Measurements from ENCODE around the gene METTL1. TPM values are rescaled to one million over a fixed set of nuclear protein-coding genes. Genes with fewer than 3 reads are reported as not detected.

METTL1 gene
- total and polyA plus RNA-seq, 4 donors, result 2.8 to 11.2 (median 7.1) TPM

DNA sequence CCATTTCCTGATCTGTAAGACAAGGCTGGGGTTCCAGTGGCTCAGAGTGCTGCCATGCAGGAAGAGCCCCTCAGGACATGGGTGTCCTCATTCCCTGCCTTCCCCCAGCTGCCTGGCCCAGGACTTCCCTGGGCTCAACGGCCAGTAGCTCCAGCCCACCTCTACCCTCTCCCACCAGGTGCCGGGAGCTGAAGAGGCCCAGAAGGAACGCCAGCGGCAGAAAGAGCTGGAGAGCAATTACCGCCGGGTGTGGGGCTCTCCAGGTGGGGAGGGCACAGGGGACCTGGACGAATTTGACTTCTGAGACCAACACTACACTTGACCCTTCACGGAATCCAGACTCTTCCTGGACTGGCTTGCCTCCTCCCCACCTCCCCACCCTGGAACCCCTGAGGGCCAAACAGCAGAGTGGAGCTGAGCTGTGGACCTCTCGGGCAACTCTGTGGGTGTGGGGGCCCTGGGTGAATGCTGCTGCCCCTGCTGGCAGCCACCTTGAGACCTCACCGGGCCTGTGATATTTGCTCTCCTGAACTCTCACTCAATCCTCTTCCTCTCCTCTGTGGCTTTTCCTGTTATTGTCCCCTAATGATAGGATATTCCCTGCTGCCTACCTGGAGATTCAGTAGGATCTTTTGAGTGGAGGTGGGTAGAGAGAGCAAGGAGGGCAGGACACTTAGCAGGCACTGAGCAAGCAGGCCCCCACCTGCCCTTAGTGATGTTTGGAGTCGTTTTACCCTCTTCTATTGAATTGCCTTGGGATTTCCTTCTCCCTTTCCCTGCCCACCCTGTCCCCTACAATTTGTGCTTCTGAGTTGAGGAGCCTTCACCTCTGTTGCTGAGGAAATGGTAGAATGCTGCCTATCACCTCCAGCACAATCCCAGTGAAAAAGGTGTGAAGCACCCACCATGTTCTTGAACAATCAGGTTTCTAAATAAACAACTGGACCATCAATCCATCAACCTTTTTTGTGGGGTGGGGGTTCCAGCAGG, 51.0 kb downstream of the METTL1 start:
- 92% methylated on average over 11 of the region's 11 CpGs for WGBS

More for the DNA sequence above, 51.0 kb downstream of the METTL1 start:
- Histone ChIP-seq H3K27me3 (ENCODE audit: control insufficient read depth in 4 of 4, insufficient read depth in 4 of 4, low read length in 3 of 4) (no peaks in the 10 kb centered on the region), H3K27ac (ENCODE audit: low read depth in 1 of 2, low read length in 2 of 2) (no peak overlapping the region), H3K4me1 (ENCODE audit: control insufficient read depth in 4 of 4, insufficient read depth in 4 of 4, low read length in 3 of 4) (peaks cover 0 to 2% (median under 1%) of the 10 kb centered on the region in 4 donors), H3K4me3 (ENCODE audit: low read depth in 1 of 3, low read length in 3 of 3) (no peak overlapping the region), H3K36me3 (ENCODE audit: control insufficient read depth in 4 of 4, insufficient read depth in 3 of 4, low read depth in 1 of 4, low read length in 3 of 4) (peaks cover 12 to 56% (median 49%) of the 10 kb centered on the region in 4 donors), H3K9me3 (ENCODE audit: control insufficient read depth in 4 of 4, low read length in 3 of 4) (no peaks in the 10 kb centered on the region), H3K9ac (ENCODE audit: low read depth in 1 of 2, low read length in 2 of 2) (no peak overlapping the region)
- TF ChIP-seq EGR1 (IDR thresholded peaks at IDR 0.05; ENCODE audit: low read depth in 2 of 2), result no peak
- no peak for TF ChIP-seq REST (IDR thresholded peaks at IDR 0.05)
- no peak for TF ChIP-seq MAX (IDR thresholded peaks at IDR 0.05)
- TF ChIP-seq HNF4A (conservative IDR thresholded peaks at IDR 0.05), result no peak
- no peak for TF ChIP-seq JUND (IDR thresholded peaks at IDR 0.05)
- no peak for TF ChIP-seq RAD21 (IDR thresholded peaks at IDR 0.05)
- no peak for TF ChIP-seq RXRA (IDR thresholded peaks at IDR 0.05)
- no peak for TF ChIP-seq GABPA (IDR thresholded peaks at IDR 0.05 in 1 of 2, conservative IDR thresholded peaks at IDR 0.05 in 1 of 2)
- no peak for TF ChIP-seq TAF1 (conservative IDR thresholded peaks at IDR 0.05)
- TF ChIP-seq HNF4G (IDR thresholded peaks at IDR 0.05), result no peak
- TF ChIP-seq ATF3 (IDR thresholded peaks at IDR 0.05), result no peak
- no peak for TF ChIP-seq FOXA1 (IDR thresholded peaks at IDR 0.05)
- TF ChIP-seq FOXA2 (IDR thresholded peaks at IDR 0.05), result no peak
- no peak for TF ChIP-seq NR2F2 (IDR thresholded peaks at IDR 0.05)
- no peak for TF ChIP-seq SP1 (IDR thresholded peaks at IDR 0.05)
- TF ChIP-seq YY1 (IDR thresholded peaks at IDR 0.05), result no peak
- TF ChIP-seq, protein P1, sequence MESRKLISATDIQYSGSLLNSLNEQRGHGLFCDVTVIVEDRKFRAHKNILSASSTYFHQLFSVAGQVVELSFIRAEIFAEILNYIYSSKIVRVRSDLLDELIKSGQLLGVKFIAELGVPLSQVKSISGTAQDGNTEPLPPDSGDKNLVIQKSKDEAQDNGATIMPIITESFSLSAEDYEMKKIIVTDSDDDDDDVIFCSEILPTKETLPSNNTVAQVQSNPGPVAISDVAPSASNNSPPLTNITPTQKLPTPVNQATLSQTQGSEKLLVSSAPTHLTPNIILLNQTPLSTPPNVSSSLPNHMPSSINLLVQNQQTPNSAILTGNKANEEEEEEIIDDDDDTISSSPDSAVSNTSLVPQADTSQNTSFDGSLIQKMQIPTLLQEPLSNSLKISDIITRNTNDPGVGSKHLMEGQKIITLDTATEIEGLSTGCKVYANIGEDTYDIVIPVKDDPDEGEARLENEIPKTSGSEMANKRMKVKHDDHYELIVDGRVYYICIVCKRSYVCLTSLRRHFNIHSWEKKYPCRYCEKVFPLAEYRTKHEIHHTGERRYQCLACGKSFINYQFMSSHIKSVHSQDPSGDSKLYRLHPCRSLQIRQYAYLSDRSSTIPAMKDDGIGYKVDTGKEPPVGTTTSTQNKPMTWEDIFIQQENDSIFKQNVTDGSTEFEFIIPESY (IDR thresholded peaks at IDR 0.05), result no peak
- no peak for TF ChIP-seq CTCF (IDR thresholded peaks at IDR 0.05; ENCODE audit: low read depth, low read length, missing input control)
- DNase-seq (ENCODE audit: low spot score), result no peak
